NCI-H2107 treated with DMSO at 0.1 percent for 48 hours (cell line): ENCODE data around the gene AGPAT4.

ENCODE experiments used
- DNase-seq: peaks from one replicate; lab custom pipeline; 2025; ENCODE audit not compliant: unreplicated experiment; lab: John Stamatoyannopoulos, UW

The AGPAT4 gene

GRCh38 chr6:161080263-161080970 lies 193.4 kb downstream of the AGPAT4 start:
- DNase-seq, result no peak
